HepG2 (cell line): ENCODE results near the gene ACYP2. TPM values are rescaled to one million over a fixed set of nuclear protein-coding genes. Genes with fewer than 3 reads are reported as not detected.

Experiments used
- CBX5 ChIP-seq: sonication (generic); formaldehyde crosslinking; IDR thresholded peaks from 2 replicates; pipeline ENCODE4 v1.4.0; 2020; ENCODE audit warnings: missing genetic modification reagents, borderline replicate concordance
- CREB1 ChIP-seq, 2 experiments: fragments of 450-650 bp in 1 of 2; IDR thresholded peaks; 2 replicates each; pipeline ENCODE4 v1.6.1; 2016 to 2017; ENCODE audit warnings: control low read depth in 1 of 2, mild to moderate bottlenecking in 1 of 2, missing compliant biosample characterization in 1 of 2, missing genetic modification characterization in 1 of 2
- FOXA1 ChIP-seq, 2 experiments: fragments of 450-650 bp in 1 of 2; sonication (generic) in 1 of 2; formaldehyde crosslinking in 1 of 2; IDR thresholded peaks; 2 replicates each; pipeline versions ENCODE4 v1.4.0 to v1.6.1; 2016 to 2020; ENCODE audit warnings: missing genetic modification reagents in 1 of 2
- HOMEZ ChIP-seq: IDR thresholded peaks from 2 replicates; pipeline ENCODE4 v1.6.1; 2016; ENCODE audit warnings: low read depth
- NFKBIZ ChIP-seq: IDR thresholded peaks from 2 replicates; pipeline ENCODE4 v1.6.1; 2018; ENCODE audit warnings: missing genetic modification reagents, missing compliant biosample characterization
- RAD21 ChIP-seq: fragments of 450-650 bp; formaldehyde crosslinking; IDR thresholded peaks from 2 replicates; pipeline ENCODE4 v1.5.0; 2020; ENCODE audit warnings: mild to moderate bottlenecking
- SMYD3 ChIP-seq: sonication (generic); formaldehyde crosslinking; IDR thresholded peaks from 2 replicates; pipeline ENCODE4 v1.8.1; 2023; ENCODE audit warnings: mild to moderate bottlenecking, missing genetic modification reagents
- SOX13 ChIP-seq, 3 experiments: fragments of 450-650 bp in 1 of 3; sonication (generic) in 1 of 3; formaldehyde crosslinking in 1 of 3; IDR thresholded peaks in 2 of 3; conservative IDR thresholded peaks in 1 of 3; 2 replicates each; pipeline versions ENCODE4 v1.5.0 to v1.6.1; 2016 to 2020; ENCODE audit warnings: antibody characterized with exemption in 1 of 3, mild to moderate bottlenecking in 1 of 3, missing compliant biosample characterization in 1 of 3, missing genetic modification reagents in 1 of 3, moderate library complexity in 1 of 3
- THAP9 ChIP-seq: sonication (generic); formaldehyde crosslinking; IDR thresholded peaks from 2 replicates; pipeline ENCODE4; 2020; ENCODE audit warnings: missing genetic modification reagents, mild to moderate bottlenecking, borderline replicate concordance
- ZFP91 ChIP-seq: sonication (generic); formaldehyde crosslinking; IDR thresholded peaks from 2 replicates; pipeline ENCODE4 v1.9.0; 2022; ENCODE audit warnings: missing genetic modification reagents, mild to moderate bottlenecking, borderline replicate concordance
- ZNF143 ChIP-seq: sonication (generic); formaldehyde crosslinking; IDR thresholded peaks from 2 replicates; pipeline ENCODE4 v1.4.0; 2020; ENCODE audit warnings: missing genetic modification reagents
- ZNF3 ChIP-seq: IDR thresholded peaks from 2 replicates; pipeline ENCODE4 v1.7.0; 2017; ENCODE audit warnings: inconsistent platforms
- ZNF619 ChIP-seq: sonication (generic); formaldehyde crosslinking; IDR thresholded peaks from 2 replicates; pipeline ENCODE4 v1.4.0; 2020; ENCODE audit warnings: mild to moderate bottlenecking, missing genetic modification reagents
- ZNF782 ChIP-seq: sonication (generic); formaldehyde crosslinking; IDR thresholded peaks from 2 replicates; pipeline ENCODE4 v1.4.0; 2020; ENCODE audit warnings: missing genetic modification reagents, mild to moderate bottlenecking, borderline replicate concordance
- polyA plus RNA-seq, 8 experiments: library from polyadenylated mRNA; depleted of rRNA in 3 of 8; stranded (reverse) in 7 of 8; unstranded in 1 of 8; fragments of >200 nt; fragmentation: Illumina TruSeq in 4 of 8; extraction: Trizol in 4 of 8; gene quantifications; 2 replicates each; pipeline versions ENCODE4 v1.2.1 to v1.2.3, GENCODE V29; 2011 to 2016; ENCODE audit warnings: low read depth in 4 of 8, missing spikeins in 1 of 8, mixed read lengths in 1 of 8; ENCODE audit not compliant: insufficient read depth in 1 of 8
- total RNA-seq, 5 experiments: library from RNA; depleted of rRNA; stranded (reverse); fragments of >200 nt; fragmentation: Illumina TruSeq; extraction: Trizol; gene quantifications; 2 replicates each; pipeline ENCODE4 v1.2.3, GENCODE V29; 2016; ENCODE audit warnings: low read depth in 1 of 5
- TF ChIP-seq, protein P1 (sequence below): sonication (generic); formaldehyde crosslinking; conservative IDR thresholded peaks from 2 replicates; pipeline ENCODE4 v1.8.0; 2022; ENCODE audit warnings: low read depth, missing genetic modification reagents
- TF ChIP-seq, protein P2 (sequence below): IDR thresholded peaks from 2 replicates; pipeline ENCODE4 v1.6.1; 2018; ENCODE audit warnings: missing genetic modification reagents
- TF ChIP-seq, protein P3 (sequence below), 2 experiments: sonication (generic) in 1 of 2; formaldehyde crosslinking in 1 of 2; IDR thresholded peaks; 2 replicates each; pipeline versions ENCODE4 v1.5.1 to v1.6.1; 2011 to 2020; ENCODE audit warnings: borderline replicate concordance in 1 of 2, low read depth in 1 of 2, low read length in 1 of 2, mild to moderate bottlenecking in 1 of 2, missing genetic modification reagents in 1 of 2, moderate library complexity in 1 of 2

The ACYP2 gene
- total and polyA plus RNA-seq, 2 of the 13 experiments (the other 11 are each of a cell fraction or from before 2014, with no cell fraction given), result 12.3 to 12.7 TPM

DNA sequence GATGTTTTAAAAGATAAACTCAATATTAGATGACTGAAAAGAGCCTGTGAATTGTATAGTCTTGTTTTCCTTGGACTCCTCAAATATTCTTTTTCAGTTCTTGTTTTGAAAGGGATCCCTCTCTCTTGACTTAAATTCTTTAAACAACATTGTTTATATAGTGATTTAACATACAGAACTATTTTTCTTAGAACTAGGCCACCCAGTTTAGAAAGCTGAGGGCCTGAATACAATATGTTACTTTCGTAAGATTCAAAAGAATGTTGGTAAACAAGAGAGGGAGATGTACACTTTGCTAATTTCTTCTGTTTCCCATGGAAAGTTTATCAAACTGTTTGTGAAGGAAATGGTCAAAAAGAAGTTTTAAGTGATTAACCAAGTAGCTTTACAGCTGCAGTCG, 146.1 kb downstream of the ACYP2 start (continued):
- TF ChIP-seq HOMEZ (CRISPR knock-in tag) (0 out of 2 replicates have a peak, but pooled peaks have one; percentile 42), CREB1 (IDR thresholded peaks at IDR 0.05) (no peak), CREB1 (CRISPR knock-in tag; IDR thresholded peaks at IDR 0.05) (0 out of 2 replicates have a peak, but pooled peaks have one; percentile 10), NFKBIZ (CRISPR knock-in tag) (no peak), THAP9 (CRISPR knock-in tag) (no peak), ZNF3 (CRISPR knock-in tag) (no peak), ZFP91 (CRISPR knock-in tag) (no peak), CBX5 (CRISPR knock-in tag) (no peak), RAD21 (no peak), ZNF143 (CRISPR knock-in tag) (no peak), SOX13 (IDR thresholded peaks at IDR 0.05) (no peak), SOX13 (CRISPR knock-in tag; conservative IDR thresholded peaks at IDR 0.05 in 1 of 2, IDR thresholded peaks at IDR 0.05 in 1 of 2) (peak in 1 of 2 experiments; percentile 90; a peak in 1 of 4 replicates), ZNF782 (CRISPR knock-in tag) (no peak), SMYD3 (CRISPR knock-in tag) (no peak), FOXA1 (IDR thresholded peaks at IDR 0.05) (no peak), FOXA1 (CRISPR knock-in tag; IDR thresholded peaks at IDR 0.05) (peak; percentile 46; the same call in 1 of the 2 replicates), ZNF619 (CRISPR knock-in tag) (no peak)
- TF ChIP-seq, protein P1, sequence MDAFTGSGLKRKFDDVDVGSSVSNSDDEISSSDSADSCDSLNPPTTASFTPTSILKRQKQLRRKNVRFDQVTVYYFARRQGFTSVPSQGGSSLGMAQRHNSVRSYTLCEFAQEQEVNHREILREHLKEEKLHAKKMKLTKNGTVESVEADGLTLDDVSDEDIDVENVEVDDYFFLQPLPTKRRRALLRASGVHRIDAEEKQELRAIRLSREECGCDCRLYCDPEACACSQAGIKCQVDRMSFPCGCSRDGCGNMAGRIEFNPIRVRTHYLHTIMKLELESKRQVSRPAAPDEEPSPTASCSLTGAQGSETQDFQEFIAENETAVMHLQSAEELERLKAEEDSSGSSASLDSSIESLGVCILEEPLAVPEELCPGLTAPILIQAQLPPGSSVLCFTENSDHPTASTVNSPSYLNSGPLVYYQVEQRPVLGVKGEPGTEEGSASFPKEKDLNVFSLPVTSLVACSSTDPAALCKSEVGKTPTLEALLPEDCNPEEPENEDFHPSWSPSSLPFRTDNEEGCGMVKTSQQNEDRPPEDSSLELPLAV (CRISPR knock-in tag), result no peak
- TF ChIP-seq, protein P2, sequence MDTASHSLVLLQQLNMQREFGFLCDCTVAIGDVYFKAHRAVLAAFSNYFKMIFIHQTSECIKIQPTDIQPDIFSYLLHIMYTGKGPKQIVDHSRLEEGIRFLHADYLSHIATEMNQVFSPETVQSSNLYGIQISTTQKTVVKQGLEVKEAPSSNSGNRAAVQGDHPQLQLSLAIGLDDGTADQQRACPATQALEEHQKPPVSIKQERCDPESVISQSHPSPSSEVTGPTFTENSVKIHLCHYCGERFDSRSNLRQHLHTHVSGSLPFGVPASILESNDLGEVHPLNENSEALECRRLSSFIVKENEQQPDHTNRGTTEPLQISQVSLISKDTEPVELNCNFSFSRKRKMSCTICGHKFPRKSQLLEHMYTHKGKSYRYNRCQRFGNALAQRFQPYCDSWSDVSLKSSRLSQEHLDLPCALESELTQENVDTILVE, result no peak
- TF ChIP-seq, protein P3, sequence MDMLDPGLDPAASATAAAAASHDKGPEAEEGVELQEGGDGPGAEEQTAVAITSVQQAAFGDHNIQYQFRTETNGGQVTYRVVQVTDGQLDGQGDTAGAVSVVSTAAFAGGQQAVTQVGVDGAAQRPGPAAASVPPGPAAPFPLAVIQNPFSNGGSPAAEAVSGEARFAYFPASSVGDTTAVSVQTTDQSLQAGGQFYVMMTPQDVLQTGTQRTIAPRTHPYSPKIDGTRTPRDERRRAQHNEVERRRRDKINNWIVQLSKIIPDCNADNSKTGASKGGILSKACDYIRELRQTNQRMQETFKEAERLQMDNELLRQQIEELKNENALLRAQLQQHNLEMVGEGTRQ (IDR thresholded peaks at IDR 0.05; ENCODE audit: low read depth, low read length), result no peak
- TF ChIP-seq, protein P3 (CRISPR knock-in tag; IDR thresholded peaks at IDR 0.05; ENCODE audit: borderline replicate concordance), result no peak
